Measurements from ENCODE around the gene TWF2. TPM values are rescaled to one million over a fixed set of nuclear protein-coding genes. Genes with fewer than 3 reads are reported as not detected.

TWF2 gene
- total and polyA plus RNA-seq, 2 donors from 2014 or later, result 44.0 to 59.9 TPM

DNA sequence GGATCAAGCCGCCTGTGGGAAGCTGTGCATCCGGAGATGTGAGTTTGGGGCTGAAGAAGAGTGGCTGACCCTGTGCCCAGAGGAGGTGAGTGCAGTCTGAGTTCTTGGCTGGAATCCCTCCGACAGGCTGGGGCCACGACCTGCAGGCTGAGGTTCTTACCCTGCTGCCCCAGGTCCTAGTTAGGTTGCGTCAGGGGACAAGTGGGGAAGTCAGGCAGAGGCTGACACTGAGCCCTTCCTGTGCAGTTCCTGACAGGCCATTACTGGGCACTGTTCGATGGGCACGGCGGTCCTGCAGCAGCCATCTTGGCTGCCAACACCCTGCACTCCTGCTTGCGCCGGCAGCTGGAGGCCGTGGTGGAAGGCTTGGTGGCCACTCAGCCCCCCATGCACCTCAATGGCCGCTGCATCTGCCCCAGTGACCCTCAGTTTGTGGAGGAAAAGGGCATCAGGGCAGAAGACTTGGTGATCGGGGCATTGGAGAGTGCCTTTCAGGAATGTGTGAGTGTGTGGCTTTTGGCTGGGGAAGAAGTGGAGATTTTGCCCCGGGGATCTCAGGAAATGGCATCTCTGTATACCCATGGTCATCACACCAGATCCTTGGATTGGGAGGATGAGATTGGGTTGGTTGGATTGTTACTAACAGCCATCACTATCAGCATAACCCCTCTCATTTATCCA lies 7.9 kb upstream of the TWF2 start:
- H3K36me3 ChIP-seq (ENCODE audit: control insufficient read depth in 2 of 3, insufficient read depth in 3 of 3, low read length in 3 of 3), result peaks cover 0 to 7% (median 0%) of the 10 kb centered on the region in 3 donors
- H3K27me3 ChIP-seq (ENCODE audit: control insufficient read depth, insufficient read depth, low read length), result no peaks in the 10 kb centered on the region
- intact Hi-C loops (cut with DNase I), result no loop called here
- H3K4me1 ChIP-seq (ENCODE audit: control insufficient read depth in 2 of 3, insufficient read depth in 2 of 3, low read depth in 1 of 3, low read length in 3 of 3), result peaks cover 0 to 8% (median 0%) of the 10 kb centered on the region in 3 donors
- H3K9me3 ChIP-seq (ENCODE audit: control insufficient read depth in 2 of 3, insufficient read depth in 1 of 3, low read length in 3 of 3), result no peaks in the 10 kb centered on the region
- H3K9ac ChIP-seq (ENCODE audit: low read length in 3 of 3), result no peak overlapping the region
- H3K4me3 ChIP-seq (ENCODE audit: low read length in 3 of 3), result peak overlapping the region in 1 of 3 donors; percentile 45
- peak overlapping the region in 1 of 2 donors; percentile 57 for H3K27ac ChIP-seq (ENCODE audit: low read depth in 2 of 2, low read length in 2 of 2)
- FAIRE-seq, result no peak
- DNase-seq, result peak in 1 of 5 donors; percentile 42
- TF ChIP-seq, protein P1, sequence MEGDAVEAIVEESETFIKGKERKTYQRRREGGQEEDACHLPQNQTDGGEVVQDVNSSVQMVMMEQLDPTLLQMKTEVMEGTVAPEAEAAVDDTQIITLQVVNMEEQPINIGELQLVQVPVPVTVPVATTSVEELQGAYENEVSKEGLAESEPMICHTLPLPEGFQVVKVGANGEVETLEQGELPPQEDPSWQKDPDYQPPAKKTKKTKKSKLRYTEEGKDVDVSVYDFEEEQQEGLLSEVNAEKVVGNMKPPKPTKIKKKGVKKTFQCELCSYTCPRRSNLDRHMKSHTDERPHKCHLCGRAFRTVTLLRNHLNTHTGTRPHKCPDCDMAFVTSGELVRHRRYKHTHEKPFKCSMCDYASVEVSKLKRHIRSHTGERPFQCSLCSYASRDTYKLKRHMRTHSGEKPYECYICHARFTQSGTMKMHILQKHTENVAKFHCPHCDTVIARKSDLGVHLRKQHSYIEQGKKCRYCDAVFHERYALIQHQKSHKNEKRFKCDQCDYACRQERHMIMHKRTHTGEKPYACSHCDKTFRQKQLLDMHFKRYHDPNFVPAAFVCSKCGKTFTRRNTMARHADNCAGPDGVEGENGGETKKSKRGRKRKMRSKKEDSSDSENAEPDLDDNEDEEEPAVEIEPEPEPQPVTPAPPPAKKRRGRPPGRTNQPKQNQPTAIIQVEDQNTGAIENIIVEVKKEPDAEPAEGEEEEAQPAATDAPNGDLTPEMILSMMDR (IDR thresholded peaks at IDR 0.05; ENCODE audit: borderline replicate concordance, extremely low read depth, insufficient read depth), result no peak

DNA sequence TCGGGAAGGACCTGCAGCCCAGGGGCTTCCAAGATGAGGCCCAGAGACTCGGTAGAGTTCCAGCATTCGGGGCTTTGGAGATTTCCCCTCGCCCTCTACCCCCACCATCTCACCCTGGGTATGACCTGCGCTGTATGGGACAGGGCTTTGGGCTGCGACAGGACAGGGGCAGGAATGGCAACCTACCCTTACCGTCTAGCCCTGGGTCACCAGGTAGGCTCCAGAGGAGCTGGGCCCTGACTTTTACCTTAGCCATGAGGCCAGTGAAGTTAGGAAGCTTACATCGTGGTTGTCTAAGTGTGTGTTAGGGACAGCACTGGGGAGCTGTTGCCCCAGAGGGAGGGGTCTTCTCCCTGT lies 7.3 kb upstream of the TWF2 start:
- H3K27ac ChIP-seq (ENCODE audit: low read depth in 2 of 2, low read length in 2 of 2), result peak overlapping the region; percentile 57 to 84
- H3K27me3 ChIP-seq (ENCODE audit: control insufficient read depth, insufficient read depth, low read length), result no peaks in the 10 kb centered on the region
- intact Hi-C loops (cut with DNase I), result no loop called here
- TF ChIP-seq, protein P1 (IDR thresholded peaks at IDR 0.05; ENCODE audit: borderline replicate concordance, extremely low read depth, insufficient read depth), result no peak
- no peaks in the 10 kb centered on the region for H3K9me3 ChIP-seq (ENCODE audit: control insufficient read depth in 2 of 3, insufficient read depth in 1 of 3, low read length in 3 of 3)
- H3K4me1 ChIP-seq (ENCODE audit: control insufficient read depth in 2 of 3, insufficient read depth in 2 of 3, low read depth in 1 of 3, low read length in 3 of 3), result peaks cover 0 to 8% (median 0%) of the 10 kb centered on the region in 3 donors
- peaks cover 0 to under 1% (median 0%) of the 10 kb centered on the region in 3 donors for H3K36me3 ChIP-seq (ENCODE audit: control insufficient read depth in 2 of 3, insufficient read depth in 3 of 3, low read length in 3 of 3)
- H3K4me3 ChIP-seq (ENCODE audit: low read length in 3 of 3), result peak overlapping the region; percentile 30 to 45 (median 30)
- DNase-seq (no peak), FAIRE-seq (no peak)
- peak overlapping the region in 1 of 3 donors; percentile 55 for H3K9ac ChIP-seq (ENCODE audit: low read length in 3 of 3)

DNA sequence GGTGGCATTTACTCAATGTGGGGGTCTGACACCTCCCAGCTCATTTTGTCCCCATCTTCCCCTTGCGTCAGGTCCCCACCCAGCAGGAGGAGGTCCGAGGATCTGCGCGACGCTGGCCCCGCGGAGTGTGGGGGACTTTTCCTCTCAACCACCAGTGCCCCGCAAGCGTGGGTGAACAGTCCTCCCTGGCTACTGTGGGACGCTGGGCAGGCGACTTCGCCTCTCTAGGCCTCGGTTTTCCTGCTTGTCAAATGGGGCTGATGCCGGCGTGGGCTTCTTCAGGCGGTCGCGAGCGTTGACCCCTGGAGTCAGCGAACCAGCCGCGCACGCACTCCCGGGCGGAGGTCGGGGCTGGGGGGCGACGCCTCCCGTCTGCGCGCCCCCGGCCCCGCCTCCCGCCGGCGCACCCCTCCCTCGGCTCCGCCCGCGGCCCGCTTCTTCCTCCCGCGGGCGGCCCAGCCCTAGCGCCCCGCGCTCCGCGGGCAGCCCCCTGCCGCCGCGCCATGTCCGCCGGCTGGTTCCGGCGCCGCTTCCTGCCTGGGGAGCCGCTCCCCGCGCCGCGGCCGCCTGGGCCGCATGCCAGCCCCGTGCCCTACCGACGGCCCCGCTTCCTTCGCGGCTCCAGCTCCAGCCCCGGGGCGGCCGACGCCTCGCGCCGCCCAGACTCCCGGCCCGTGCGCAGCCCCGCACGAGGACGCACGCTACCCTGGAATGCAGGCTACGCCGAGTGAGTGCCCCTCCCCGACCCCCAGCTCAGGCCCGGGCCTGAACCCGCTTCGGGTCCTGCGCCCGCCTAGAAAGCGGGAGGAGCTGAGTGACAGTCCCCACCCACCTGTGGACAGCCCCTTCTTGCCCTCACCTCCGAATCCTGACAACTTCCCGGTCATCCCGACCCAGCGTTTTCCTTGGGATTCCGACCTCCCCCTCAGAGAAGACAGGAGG lies 6.6 kb upstream of the TWF2 start, which contains the start of gene PPM1M:
Gene PPM1M, plus strand, starts transcription at position 438 of the 942 bp plus-strand sequence. Its CDS starts 66 bp downstream, at position 504.
- TF ChIP-seq, protein P1 (IDR thresholded peaks at IDR 0.05; ENCODE audit: borderline replicate concordance, extremely low read depth, insufficient read depth), result no peak
- H3K27me3 ChIP-seq (ENCODE audit: control insufficient read depth, insufficient read depth, low read length), result no peaks in the 10 kb centered on the region
- peak within 1 kb of the TSS; percentile 57 to 84 for H3K27ac ChIP-seq (ENCODE audit: low read depth in 2 of 2, low read length in 2 of 2)
- peak; percentile 57 to 86 (median 73) for DNase-seq
- peak within 1 kb of the TSS; percentile 7 to 56 (median 43) for H3K9ac ChIP-seq (ENCODE audit: low read length in 3 of 3)
- H3K36me3 ChIP-seq (ENCODE audit: control insufficient read depth in 2 of 3, insufficient read depth in 3 of 3, low read length in 3 of 3), result no peaks in the 10 kb centered on the region
- intact Hi-C loops (cut with DNase I), result no loop called here
- FAIRE-seq, result no peak
- no peaks in the 10 kb centered on the region for H3K9me3 ChIP-seq (ENCODE audit: control insufficient read depth in 2 of 3, insufficient read depth in 1 of 3, low read length in 3 of 3)
- H3K4me1 ChIP-seq (ENCODE audit: control insufficient read depth in 2 of 3, insufficient read depth in 2 of 3, low read depth in 1 of 3, low read length in 3 of 3), result peaks cover 0 to 8% (median 0%) of the 10 kb centered on the region in 3 donors
- peak within 1 kb of the TSS; percentile 51 to 68 (median 54) for H3K4me3 ChIP-seq (ENCODE audit: low read length in 3 of 3)
